Endothelial cell of umbilical vein (primary cell): ENCODE results near the gene MRPS21. TPM values are rescaled to one million over a fixed set of nuclear protein-coding genes. Genes with fewer than 3 reads are reported as not detected.
"Not testable (repeated sequence)": the region's sequence is repeated elsewhere in the genome, so short reads cannot be mapped to it uniquely, and the experiment has no call there.

Experiments used
- BruUV-seq: library from RNA; stranded (reverse); fragments of 400-500 nt; replicated peaks from 2 replicates; lab custom pipeline; 2021; lab: Mats Ljungman, UMichigan
- CTCF ChIA-PET: fragments of 300-600, 350-600 bp; sonication (Branson Sonifier 250); formaldehyde crosslinking; loops from one replicate; lab custom pipeline; 2021; ENCODE audit warnings: antibody characterized with exemption, inconsistent platforms; lab: Charles Lee
- POLR2A ChIA-PET: fragments of 300-600, 350-600 bp; sonication (Branson Sonifier 250); formaldehyde crosslinking; loops from one replicate; lab custom pipeline; 2021; ENCODE audit warnings: antibody characterized with exemption, inconsistent platforms; lab: Charles Lee
- DNase-seq: peaks from one replicate; pipeline ENCODE4 v3.0.0-alpha.2; 2011; ENCODE audit warnings: low read depth, low spot score
- FAIRE-seq: peaks from 2 replicates; lab custom pipeline; 2011; peaks lifted over from hg19 to GRCh38; lab: Jason Lieb, UNC
- H2AFZ ChIP-seq: 2 replicates; pipeline ENCODE4 v1.6.0; 2012; ENCODE audit warnings: low read depth, low read length, control low read depth, inconsistent platforms
- H3K27ac ChIP-seq: 2 replicates; pipeline ENCODE4 v1.5.1; 2011; ENCODE audit warnings: low read depth, mild to moderate bottlenecking, control low read depth, low read length, moderate library complexity; ENCODE audit not compliant: insufficient read depth
- H3K27me3 ChIP-seq, 2 experiments: 2 replicates each; pipeline versions ENCODE4 v1.6.0 to v1.6.1; 2011; ENCODE audit warnings: low read length in 2 of 2, mixed read lengths in 1 of 2; ENCODE audit not compliant: control insufficient read depth in 2 of 2, insufficient read depth in 2 of 2
- H3K36me3 ChIP-seq, 2 experiments: 2 replicates in 1 of 2; 3 replicates in 1 of 2; pipeline ENCODE4 v1.5.1; 2011; ENCODE audit warnings: low read length in 2 of 2, mild to moderate bottlenecking in 1 of 2, moderate library complexity in 1 of 2; ENCODE audit not compliant: control insufficient read depth in 2 of 2, insufficient read depth in 2 of 2; ENCODE audit errors: extremely low read depth in 1 of 2
- H3K4me1 ChIP-seq: 3 replicates; pipeline ENCODE4 v1.5.1; 2011; ENCODE audit warnings: mild to moderate bottlenecking, low read length; ENCODE audit not compliant: control insufficient read depth, insufficient read depth; ENCODE audit errors: extremely low read depth
- H3K4me2 ChIP-seq: 2 replicates; pipeline ENCODE4 v1.6.1; 2011; ENCODE audit warnings: low read length, control low read depth, mixed read lengths; ENCODE audit not compliant: insufficient read depth
- H3K4me3 ChIP-seq, 3 experiments: fragments of 200-600 bp in 1 of 3; sonication (generic), shearing (Covaris generic) in 1 of 3; replicated peaks in 1 of 3; 2 replicates each; pipeline ENCODE4 v1.5.1; 2011 to 2016; ENCODE audit warnings: control low read depth in 3 of 3, low read length in 3 of 3, mild to moderate bottlenecking in 2 of 3, inconsistent platforms in 1 of 3, low read depth in 1 of 3, moderate library complexity in 1 of 3; ENCODE audit not compliant: insufficient read depth in 1 of 3
- H3K79me2 ChIP-seq: 2 replicates; pipeline ENCODE4 v1.6.0; 2012; ENCODE audit warnings: low read length, inconsistent platforms; ENCODE audit not compliant: control insufficient read depth, insufficient read depth
- H3K9ac ChIP-seq: replicated peaks from 2 replicates; pipeline ENCODE3; 2011; ENCODE audit warnings: low read length, control low read depth; ENCODE audit not compliant: insufficient read depth; ENCODE audit errors: extremely low read depth
- H3K9me1 ChIP-seq: replicated peaks from 3 replicates; pipeline ENCODE4 v1.6.0; 2011; ENCODE audit warnings: mild to moderate bottlenecking, low read length; ENCODE audit not compliant: control insufficient read depth, insufficient read depth; ENCODE audit errors: extremely low read depth
- H3K9me3 ChIP-seq: replicated peaks from 2 replicates; pipeline ENCODE4 v1.5.1; 2012; ENCODE audit warnings: low read length, inconsistent platforms; ENCODE audit not compliant: control insufficient read depth, insufficient read depth
- H4K20me1 ChIP-seq: replicated peaks from 2 replicates; pipeline ENCODE3; 2011; ENCODE audit warnings: mild to moderate bottlenecking, low read length; ENCODE audit not compliant: control insufficient read depth, insufficient read depth; ENCODE audit errors: extremely low read depth
- EZH2 ChIP-seq: IDR thresholded peaks from 2 replicates; pipeline ENCODE4 v1.6.1; 2012; ENCODE audit warnings: borderline replicate concordance, low read depth, mild to moderate bottlenecking, moderate library complexity, low read length, inconsistent platforms; ENCODE audit not compliant: severe bottlenecking
- FOS ChIP-seq: IDR thresholded peaks from 2 replicates; pipeline ENCODE4 v1.6.1; 2011; ENCODE audit warnings: mild to moderate bottlenecking, low read length, moderate library complexity, borderline replicate concordance; ENCODE audit not compliant: insufficient read depth
- JUN ChIP-seq: IDR thresholded peaks from 2 replicates; pipeline ENCODE4 v1.6.1; 2011; ENCODE audit warnings: borderline replicate concordance, low read depth; ENCODE audit not compliant: insufficient read length, insufficient read depth
- MYC ChIP-seq: IDR thresholded peaks from one replicate; pipeline ENCODE4 v1.6.1; 2011; ENCODE audit warnings: mild to moderate bottlenecking, low read depth, low read length
- POLR2AphosphoS5 ChIP-seq: IDR thresholded peaks from 2 replicates; pipeline ENCODE4 v1.6.1; 2012; ENCODE audit warnings: low read depth, mild to moderate bottlenecking, control low read depth, low read length, moderate library complexity; ENCODE audit not compliant: insufficient read depth
- dilution Hi-C: fragments of 300-500 bp; cut with MboI; formaldehyde crosslinking; loops from one replicate; pipeline ENCODE4 v1.15.0; 2019; ENCODE audit warnings: low sequenced_read_pairs; ENCODE audit not compliant: extremely low pct_ligation_motif_present
- intact Hi-C: fragments of 100-400 bp; cut with micrococcal nuclease; formaldehyde crosslinking; loops from one replicate; pipeline ENCODE4 v1.10.0; 2022
- polyA plus RNA-seq, 4 experiments: library from polyadenylated mRNA; depleted of rRNA in 3 of 4; stranded (reverse) in 3 of 4; unstranded in 1 of 4; fragments of >200 nt; gene quantifications; 2 replicates each; pipeline versions ENCODE4 v1.2.1 to v1.2.3, GENCODE V29; 2011 to 2012; ENCODE audit warnings: missing spikeins in 1 of 4
- total RNA-seq: library from RNA; stranded (reverse); gene quantifications from 2 replicates; pipeline ENCODE4 v1.2.3, GENCODE V29; 2021

MRPS21 gene
- total and polyA plus RNA-seq, 2 donors (not counting 3 experiments of a cell fraction or from before 2014, with no cell fraction given): 63.1 to 76.7 TPM

- dilution Hi-C loops: no loop called here
- intact Hi-C loops: no loop called here
- no peak overlapping the region for H3K27ac ChIP-seq
- no peaks in the 10 kb centered on the region for H3K27me3 ChIP-seq
- H4K20me1 ChIP-seq: no peaks in the 10 kb centered on the region
- FAIRE-seq: no peak
- no peak for TF ChIP-seq JUN
- TF ChIP-seq FOS: no peak
- TF ChIP-seq MYC: no peak
- no peak for TF ChIP-seq POLR2AphosphoS5
- TF ChIP-seq EZH2: no peak
- ChIA-PET POLR2A (no interaction called here), CTCF (no interaction called here)
- no TSS peak for BruUV-seq
- H3K9ac ChIP-seq: no peak overlapping the region
- peaks cover 12% of the 10 kb centered on the region in 2 experiments for H3K36me3 ChIP-seq
- peaks cover 2% of the 10 kb centered on the region for H3K79me2 ChIP-seq
- DNase-seq: no peak
- no peaks in the 10 kb centered on the region for H3K9me1 ChIP-seq
- H3K9me3 ChIP-seq: no peaks in the 10 kb centered on the region
- no peak overlapping the region for H3K4me3 ChIP-seq
- H2AFZ ChIP-seq: no peak overlapping the region
- H3K4me2 ChIP-seq: no peak overlapping the region
- no peaks in the 10 kb centered on the region for H3K4me1 ChIP-seq
These were observed 9.2 kb downstream of the MRPS21 start for GRCh38 chr1:150302902-150303301.

DNA sequence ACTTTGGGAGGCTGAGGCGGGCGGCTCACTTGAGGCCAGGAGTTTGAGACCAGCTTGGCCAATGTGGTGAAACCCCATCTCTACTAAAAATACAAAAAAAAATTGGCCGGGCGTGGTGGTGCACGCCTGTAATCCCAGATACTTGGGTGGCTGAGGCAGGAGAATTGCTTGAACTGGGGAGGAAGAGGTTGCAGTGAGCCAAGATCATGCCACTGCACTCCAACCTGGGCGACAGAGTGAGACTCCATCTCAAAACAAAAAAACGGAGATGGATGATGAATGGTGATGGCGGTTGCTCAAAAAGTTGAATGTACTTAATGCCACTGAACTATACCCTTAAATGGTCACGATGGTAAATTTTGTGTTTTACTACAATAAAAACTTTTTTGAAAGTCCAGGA lies 14.9 kb downstream of the MRPS21 start:
- H3K27me3 ChIP-seq, H3K36me3 ChIP-seq, H3K9me1 ChIP-seq, POLR2A ChIA-PET, FAIRE-seq, BruUV-seq, H3K27ac ChIP-seq, dilution Hi-C loops, H4K20me1 ChIP-seq, H3K79me2 ChIP-seq, DNase-seq, H2AFZ ChIP-seq, H3K4me2 ChIP-seq, H3K9me3 ChIP-seq, H3K4me1 ChIP-seq, intact Hi-C loops, CTCF ChIA-PET, H3K9ac ChIP-seq, H3K4me3 ChIP-seq: not testable (repeated sequence)
